ENCODE results near the gene STOML3. TPM values are rescaled to one million over a fixed set of nuclear protein-coding genes. Genes with fewer than 3 reads are reported as not detected.

The STOML3 gene, protein sequence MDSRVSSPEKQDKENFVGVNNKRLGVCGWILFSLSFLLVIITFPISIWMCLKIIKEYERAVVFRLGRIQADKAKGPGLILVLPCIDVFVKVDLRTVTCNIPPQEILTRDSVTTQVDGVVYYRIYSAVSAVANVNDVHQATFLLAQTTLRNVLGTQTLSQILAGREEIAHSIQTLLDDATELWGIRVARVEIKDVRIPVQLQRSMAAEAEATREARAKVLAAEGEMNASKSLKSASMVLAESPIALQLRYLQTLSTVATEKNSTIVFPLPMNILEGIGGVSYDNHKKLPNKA
- not detected in 3 replicates for total RNA-seq (2021)
- Bru-seq, nascent RNA: percentile 5 among the genes with signal in this experiment
- long read RNA-seq, experiment 1: 0 reads
- long read RNA-seq, experiment 2: 0 reads
- long read RNA-seq, experiment 3: 0 reads

DNA sequence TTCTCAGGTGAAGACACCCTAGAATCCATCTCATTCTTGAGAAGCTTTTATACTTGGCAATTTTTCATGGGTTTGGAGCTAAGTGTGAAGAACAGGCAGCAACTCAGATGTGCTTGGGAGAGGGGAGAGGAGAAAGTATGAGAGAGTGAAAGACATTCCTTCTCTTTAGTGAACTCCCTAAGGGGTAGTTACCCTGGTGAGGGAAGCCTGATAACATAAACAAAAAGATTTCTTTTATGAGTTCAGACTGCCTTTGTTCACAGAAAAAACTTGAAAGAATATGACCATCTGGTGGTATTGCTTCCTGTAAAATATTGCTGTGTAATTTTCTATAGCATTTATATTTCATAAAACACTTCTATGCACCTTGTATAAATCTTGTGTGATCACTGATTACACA, at the start of gene STOML3:
TSS of gene STOML3 (minus strand) at position 139 of the 400 bp plus-strand sequence. CDS start at position 29, 110 bp downstream.
- DNase-seq (ENCODE audit: low spot score) (no peak), ATAC-seq (peak; percentile 75)
- Mint-ChIP-seq H3K4me3 (no peak within 1 kb of the TSS), H3K9me3 (no peaks in the 10 kb centered on the region), H3K27ac (no peak within 1 kb of the TSS), H3K36me3 (no peaks in the 10 kb centered on the region), H3K27me3 (ENCODE audit: low read depth) (no peaks in the 10 kb centered on the region), H3K4me1 (peaks cover 11% of the 10 kb centered on the region)
- ChIA-PET CTCF (interaction anchor here (0.7 kb wide), 1 partner anchor 39 kb away, joined by 5 read pairs; no protein-coding TSS in a partner anchor), POLR2A (interaction anchor here (0.7 kb wide), 2 partner anchors 702 to 1075 kb away, joined by 5 to 7 read pairs; no protein-coding TSS in a partner anchor)
- TF ChIP-seq CBFB (CRISPR knock-in tag; IDR thresholded peaks at IDR 0.05; ENCODE audit: low read depth) (no peak), KAT7 (CRISPR knock-in tag; IDR thresholded peaks at IDR 0.05; ENCODE audit: borderline replicate concordance) (no peak), ZNF416 (CRISPR knock-in tag; IDR thresholded peaks at IDR 0.05) (no peak), CREM (CRISPR knock-in tag; IDR thresholded peaks at IDR 0.05) (no peak), ESRRA (CRISPR knock-in tag; IDR thresholded peaks at IDR 0.05; ENCODE audit: borderline replicate concordance) (no peak), NR2C2 (CRISPR knock-in tag; IDR thresholded peaks at IDR 0.05) (no peak), TEAD1 (CRISPR knock-in tag; IDR thresholded peaks at IDR 0.05) (no peak), CREB1 (CRISPR knock-in tag; IDR thresholded peaks at IDR 0.05) (no peak), ZNF232 (CRISPR knock-in tag; IDR thresholded peaks at IDR 0.05) (no peak), FOXK1 (CRISPR knock-in tag; IDR thresholded peaks at IDR 0.05) (no peak), RORB (CRISPR knock-in tag; IDR thresholded peaks at IDR 0.05) (no peak), GABPB1 (CRISPR knock-in tag; IDR thresholded peaks at IDR 0.05) (no peak)
- TF ChIP-seq, protein P1, sequence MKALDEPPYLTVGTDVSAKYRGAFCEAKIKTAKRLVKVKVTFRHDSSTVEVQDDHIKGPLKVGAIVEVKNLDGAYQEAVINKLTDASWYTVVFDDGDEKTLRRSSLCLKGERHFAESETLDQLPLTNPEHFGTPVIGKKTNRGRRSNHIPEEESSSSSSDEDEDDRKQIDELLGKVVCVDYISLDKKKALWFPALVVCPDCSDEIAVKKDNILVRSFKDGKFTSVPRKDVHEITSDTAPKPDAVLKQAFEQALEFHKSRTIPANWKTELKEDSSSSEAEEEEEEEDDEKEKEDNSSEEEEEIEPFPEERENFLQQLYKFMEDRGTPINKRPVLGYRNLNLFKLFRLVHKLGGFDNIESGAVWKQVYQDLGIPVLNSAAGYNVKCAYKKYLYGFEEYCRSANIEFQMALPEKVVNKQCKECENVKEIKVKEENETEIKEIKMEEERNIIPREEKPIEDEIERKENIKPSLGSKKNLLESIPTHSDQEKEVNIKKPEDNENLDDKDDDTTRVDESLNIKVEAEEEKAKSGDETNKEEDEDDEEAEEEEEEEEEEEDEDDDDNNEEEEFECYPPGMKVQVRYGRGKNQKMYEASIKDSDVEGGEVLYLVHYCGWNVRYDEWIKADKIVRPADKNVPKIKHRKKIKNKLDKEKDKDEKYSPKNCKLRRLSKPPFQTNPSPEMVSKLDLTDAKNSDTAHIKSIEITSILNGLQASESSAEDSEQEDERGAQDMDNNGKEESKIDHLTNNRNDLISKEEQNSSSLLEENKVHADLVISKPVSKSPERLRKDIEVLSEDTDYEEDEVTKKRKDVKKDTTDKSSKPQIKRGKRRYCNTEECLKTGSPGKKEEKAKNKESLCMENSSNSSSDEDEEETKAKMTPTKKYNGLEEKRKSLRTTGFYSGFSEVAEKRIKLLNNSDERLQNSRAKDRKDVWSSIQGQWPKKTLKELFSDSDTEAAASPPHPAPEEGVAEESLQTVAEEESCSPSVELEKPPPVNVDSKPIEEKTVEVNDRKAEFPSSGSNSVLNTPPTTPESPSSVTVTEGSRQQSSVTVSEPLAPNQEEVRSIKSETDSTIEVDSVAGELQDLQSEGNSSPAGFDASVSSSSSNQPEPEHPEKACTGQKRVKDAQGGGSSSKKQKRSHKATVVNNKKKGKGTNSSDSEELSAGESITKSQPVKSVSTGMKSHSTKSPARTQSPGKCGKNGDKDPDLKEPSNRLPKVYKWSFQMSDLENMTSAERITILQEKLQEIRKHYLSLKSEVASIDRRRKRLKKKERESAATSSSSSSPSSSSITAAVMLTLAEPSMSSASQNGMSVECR (CRISPR knock-in tag; IDR thresholded peaks at IDR 0.05; ENCODE audit: borderline replicate concordance): no peak
- TF ChIP-seq, protein P2, sequence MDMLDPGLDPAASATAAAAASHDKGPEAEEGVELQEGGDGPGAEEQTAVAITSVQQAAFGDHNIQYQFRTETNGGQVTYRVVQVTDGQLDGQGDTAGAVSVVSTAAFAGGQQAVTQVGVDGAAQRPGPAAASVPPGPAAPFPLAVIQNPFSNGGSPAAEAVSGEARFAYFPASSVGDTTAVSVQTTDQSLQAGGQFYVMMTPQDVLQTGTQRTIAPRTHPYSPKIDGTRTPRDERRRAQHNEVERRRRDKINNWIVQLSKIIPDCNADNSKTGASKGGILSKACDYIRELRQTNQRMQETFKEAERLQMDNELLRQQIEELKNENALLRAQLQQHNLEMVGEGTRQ (CRISPR knock-in tag; IDR thresholded peaks at IDR 0.05): no peak
- TF ChIP-seq, protein P3, sequence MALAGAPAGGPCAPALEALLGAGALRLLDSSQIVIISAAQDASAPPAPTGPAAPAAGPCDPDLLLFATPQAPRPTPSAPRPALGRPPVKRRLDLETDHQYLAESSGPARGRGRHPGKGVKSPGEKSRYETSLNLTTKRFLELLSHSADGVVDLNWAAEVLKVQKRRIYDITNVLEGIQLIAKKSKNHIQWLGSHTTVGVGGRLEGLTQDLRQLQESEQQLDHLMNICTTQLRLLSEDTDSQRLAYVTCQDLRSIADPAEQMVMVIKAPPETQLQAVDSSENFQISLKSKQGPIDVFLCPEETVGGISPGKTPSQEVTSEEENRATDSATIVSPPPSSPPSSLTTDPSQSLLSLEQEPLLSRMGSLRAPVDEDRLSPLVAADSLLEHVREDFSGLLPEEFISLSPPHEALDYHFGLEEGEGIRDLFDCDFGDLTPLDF (CRISPR knock-in tag; IDR thresholded peaks at IDR 0.05): no peak
- TF ChIP-seq, protein P4, sequence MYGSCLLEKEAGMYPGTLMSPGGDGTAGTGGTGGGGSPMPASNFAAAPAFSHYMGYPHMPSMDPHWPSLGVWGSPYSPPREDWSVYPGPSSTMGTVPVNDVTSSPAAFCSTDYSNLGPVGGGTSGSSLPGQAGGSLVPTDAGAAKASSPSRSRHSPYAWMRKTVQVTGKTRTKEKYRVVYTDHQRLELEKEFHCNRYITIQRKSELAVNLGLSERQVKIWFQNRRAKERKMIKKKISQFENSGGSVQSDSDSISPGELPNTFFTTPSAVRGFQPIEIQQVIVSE (CRISPR knock-in tag; IDR thresholded peaks at IDR 0.05; ENCODE audit: borderline replicate concordance): no peak
- TF ChIP-seq, protein P5, sequence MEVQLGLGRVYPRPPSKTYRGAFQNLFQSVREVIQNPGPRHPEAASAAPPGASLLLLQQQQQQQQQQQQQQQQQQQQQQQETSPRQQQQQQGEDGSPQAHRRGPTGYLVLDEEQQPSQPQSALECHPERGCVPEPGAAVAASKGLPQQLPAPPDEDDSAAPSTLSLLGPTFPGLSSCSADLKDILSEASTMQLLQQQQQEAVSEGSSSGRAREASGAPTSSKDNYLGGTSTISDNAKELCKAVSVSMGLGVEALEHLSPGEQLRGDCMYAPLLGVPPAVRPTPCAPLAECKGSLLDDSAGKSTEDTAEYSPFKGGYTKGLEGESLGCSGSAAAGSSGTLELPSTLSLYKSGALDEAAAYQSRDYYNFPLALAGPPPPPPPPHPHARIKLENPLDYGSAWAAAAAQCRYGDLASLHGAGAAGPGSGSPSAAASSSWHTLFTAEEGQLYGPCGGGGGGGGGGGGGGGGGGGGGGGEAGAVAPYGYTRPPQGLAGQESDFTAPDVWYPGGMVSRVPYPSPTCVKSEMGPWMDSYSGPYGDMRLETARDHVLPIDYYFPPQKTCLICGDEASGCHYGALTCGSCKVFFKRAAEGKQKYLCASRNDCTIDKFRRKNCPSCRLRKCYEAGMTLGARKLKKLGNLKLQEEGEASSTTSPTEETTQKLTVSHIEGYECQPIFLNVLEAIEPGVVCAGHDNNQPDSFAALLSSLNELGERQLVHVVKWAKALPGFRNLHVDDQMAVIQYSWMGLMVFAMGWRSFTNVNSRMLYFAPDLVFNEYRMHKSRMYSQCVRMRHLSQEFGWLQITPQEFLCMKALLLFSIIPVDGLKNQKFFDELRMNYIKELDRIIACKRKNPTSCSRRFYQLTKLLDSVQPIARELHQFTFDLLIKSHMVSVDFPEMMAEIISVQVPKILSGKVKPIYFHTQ (CRISPR knock-in tag; IDR thresholded peaks at IDR 0.05): no peak
- TF ChIP-seq, protein P6, sequence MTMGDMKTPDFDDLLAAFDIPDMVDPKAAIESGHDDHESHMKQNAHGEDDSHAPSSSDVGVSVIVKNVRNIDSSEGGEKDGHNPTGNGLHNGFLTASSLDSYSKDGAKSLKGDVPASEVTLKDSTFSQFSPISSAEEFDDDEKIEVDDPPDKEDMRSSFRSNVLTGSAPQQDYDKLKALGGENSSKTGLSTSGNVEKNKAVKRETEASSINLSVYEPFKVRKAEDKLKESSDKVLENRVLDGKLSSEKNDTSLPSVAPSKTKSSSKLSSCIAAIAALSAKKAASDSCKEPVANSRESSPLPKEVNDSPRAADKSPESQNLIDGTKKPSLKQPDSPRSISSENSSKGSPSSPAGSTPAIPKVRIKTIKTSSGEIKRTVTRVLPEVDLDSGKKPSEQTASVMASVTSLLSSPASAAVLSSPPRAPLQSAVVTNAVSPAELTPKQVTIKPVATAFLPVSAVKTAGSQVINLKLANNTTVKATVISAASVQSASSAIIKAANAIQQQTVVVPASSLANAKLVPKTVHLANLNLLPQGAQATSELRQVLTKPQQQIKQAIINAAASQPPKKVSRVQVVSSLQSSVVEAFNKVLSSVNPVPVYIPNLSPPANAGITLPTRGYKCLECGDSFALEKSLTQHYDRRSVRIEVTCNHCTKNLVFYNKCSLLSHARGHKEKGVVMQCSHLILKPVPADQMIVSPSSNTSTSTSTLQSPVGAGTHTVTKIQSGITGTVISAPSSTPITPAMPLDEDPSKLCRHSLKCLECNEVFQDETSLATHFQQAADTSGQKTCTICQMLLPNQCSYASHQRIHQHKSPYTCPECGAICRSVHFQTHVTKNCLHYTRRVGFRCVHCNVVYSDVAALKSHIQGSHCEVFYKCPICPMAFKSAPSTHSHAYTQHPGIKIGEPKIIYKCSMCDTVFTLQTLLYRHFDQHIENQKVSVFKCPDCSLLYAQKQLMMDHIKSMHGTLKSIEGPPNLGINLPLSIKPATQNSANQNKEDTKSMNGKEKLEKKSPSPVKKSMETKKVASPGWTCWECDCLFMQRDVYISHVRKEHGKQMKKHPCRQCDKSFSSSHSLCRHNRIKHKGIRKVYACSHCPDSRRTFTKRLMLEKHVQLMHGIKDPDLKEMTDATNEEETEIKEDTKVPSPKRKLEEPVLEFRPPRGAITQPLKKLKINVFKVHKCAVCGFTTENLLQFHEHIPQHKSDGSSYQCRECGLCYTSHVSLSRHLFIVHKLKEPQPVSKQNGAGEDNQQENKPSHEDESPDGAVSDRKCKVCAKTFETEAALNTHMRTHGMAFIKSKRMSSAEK (CRISPR knock-in tag; IDR thresholded peaks at IDR 0.05; ENCODE audit: borderline replicate concordance): no peak
